Mesothelial cell of epicardium (in vitro differentiated cells): ENCODE data around the gene SCUBE2. TPM values are rescaled to one million over a fixed set of nuclear protein-coding genes. Genes with fewer than 3 reads are reported as not detected.
"Not testable (repeated sequence)": the region's sequence is repeated elsewhere in the genome, so short reads cannot be mapped to it uniquely, and the experiment has no call there.

Experiments
- DNase-seq, 2 experiments: peaks; one replicate each; pipeline ENCODE4 v3.0.0; 2021; ENCODE audit warnings: low spot score in 2 of 2; ENCODE audit not compliant: unreplicated experiment in 2 of 2
- H3K27ac Mint-ChIP-seq: 2 replicates; pipeline ENCODE4 v1.8.0; 2021; ENCODE audit warnings: mixed read lengths
- H3K27me3 Mint-ChIP-seq: 2 replicates; pipeline ENCODE4 v1.8.0; 2021; ENCODE audit warnings: low read depth, mixed read lengths
- H3K36me3 Mint-ChIP-seq: 2 replicates; pipeline ENCODE4 v1.8.0; 2021; ENCODE audit warnings: mixed read lengths
- H3K4me1 Mint-ChIP-seq: 2 replicates; pipeline ENCODE4 v1.8.0; 2021; ENCODE audit warnings: mixed read lengths
- H3K4me3 Mint-ChIP-seq: 2 replicates; pipeline ENCODE4 v1.8.0; 2021; ENCODE audit warnings: mild to moderate bottlenecking, moderate library complexity, mixed read lengths
- H3K9me3 Mint-ChIP-seq: 2 replicates; pipeline ENCODE4 v1.8.0; 2021; ENCODE audit warnings: mixed read lengths
- CTCF ChIP-seq: fragments of 200-600 bp; sonication (generic); IDR thresholded peaks from one replicate; pipeline ENCODE4 v1.5.0; 2021; ENCODE audit warnings: antibody characterized with exemption; ENCODE audit not compliant: unreplicated experiment
- microRNA-seq: library from miRNA; unstranded; fragments of <30 nt; microRNA quantifications from one replicate; pipeline ENCODE4 v1.2.0, GENCODE V29; 2021; ENCODE audit warnings: inconsistent platforms, mixed read lengths
- total RNA-seq: library from RNA; stranded (reverse); gene quantifications from 3 replicates; pipeline ENCODE4 v1.2.1, GENCODE V29; 2021

SCUBE2 gene
- total RNA-seq, 1 donor from 2014 or later = 1.1 TPM

DNA sequence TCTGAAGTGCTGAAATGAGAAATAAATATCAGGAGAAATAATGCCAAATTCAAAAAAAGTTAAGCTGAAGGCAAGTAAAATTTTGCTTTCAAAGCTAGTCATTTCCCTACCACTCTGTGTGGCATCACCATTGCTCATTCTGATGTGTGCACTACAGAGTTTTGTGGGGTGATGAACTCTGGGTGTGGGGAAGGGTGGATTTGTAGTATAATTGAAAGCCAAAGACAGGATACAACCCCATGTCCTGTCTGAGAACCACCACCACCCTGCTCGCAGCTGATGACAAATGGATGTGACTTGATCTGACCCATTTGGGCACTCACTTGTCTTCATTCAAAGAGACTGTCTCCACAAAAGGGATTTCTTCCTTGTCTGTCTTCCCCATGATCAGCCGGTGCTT is 107.8 kb downstream of the SCUBE2 start:
- H3K27me3 Mint-ChIP-seq = peaks cover 8% of the 10 kb centered on the region
- H3K27ac Mint-ChIP-seq = no peak overlapping the region
- no peak overlapping the region for H3K4me3 Mint-ChIP-seq
- H3K9me3 Mint-ChIP-seq = no peaks in the 10 kb centered on the region
- no peak for DNase-seq
- no peaks in the 10 kb centered on the region for H3K36me3 Mint-ChIP-seq
- no peaks in the 10 kb centered on the region for H3K4me1 Mint-ChIP-seq
- no peak for TF ChIP-seq CTCF

DNA sequence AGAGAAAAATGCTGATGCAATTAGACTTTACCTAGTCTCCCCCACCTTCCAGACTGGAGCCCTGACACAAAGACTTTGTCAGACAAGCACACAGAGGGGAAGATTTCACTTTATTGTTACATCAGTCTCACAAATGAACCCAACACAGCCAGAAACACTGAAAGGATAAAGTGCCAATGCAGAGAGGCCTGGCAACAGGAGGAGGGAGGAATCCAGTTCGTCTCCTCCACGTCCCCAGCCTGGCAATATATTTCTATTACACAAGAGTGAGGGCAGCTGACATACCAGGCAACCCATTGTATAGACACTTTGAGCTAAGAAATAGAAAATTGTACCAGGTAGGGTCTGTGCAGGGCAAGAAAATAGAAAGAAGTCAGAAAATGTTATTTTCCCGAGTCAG is 110.9 kb downstream of the SCUBE2 start:
- H3K27ac Mint-ChIP-seq = no peak overlapping the region
- no peaks in the 10 kb centered on the region for H3K27me3 Mint-ChIP-seq
- no peaks in the 10 kb centered on the region for H3K4me1 Mint-ChIP-seq
- no peak overlapping the region for H3K4me3 Mint-ChIP-seq
- no peaks in the 10 kb centered on the region for H3K9me3 Mint-ChIP-seq
- no peaks in the 10 kb centered on the region for H3K36me3 Mint-ChIP-seq
- no peak for TF ChIP-seq CTCF
- no peak for DNase-seq

GRCh38 chr11:8979365-8979764 is 112.0 kb downstream of the SCUBE2 start:
- not testable (repeated sequence) for DNase-seq, H3K27me3 Mint-ChIP-seq

DNA sequence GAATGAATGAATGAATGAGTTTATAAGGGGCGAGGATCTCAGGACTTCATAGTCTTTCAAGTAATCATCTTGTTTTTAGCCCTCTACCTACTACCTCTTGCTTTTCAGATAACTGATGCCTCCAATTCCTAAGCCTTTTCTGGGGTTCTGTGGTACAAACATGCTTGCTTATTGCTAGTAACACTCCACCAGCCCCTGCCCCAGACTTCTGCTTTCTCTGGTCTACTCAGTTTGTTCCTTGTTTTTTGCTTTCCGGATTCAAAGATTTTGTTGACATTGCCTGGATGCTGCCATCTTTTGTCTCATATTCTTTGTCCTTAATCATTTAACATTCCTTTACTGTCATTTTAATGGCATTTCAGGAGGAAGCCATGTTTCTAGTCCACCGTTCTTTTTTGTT is 118.3 kb downstream of the SCUBE2 start:
- Mint-ChIP-seq H3K9me3 (no peaks in the 10 kb centered on the region), H3K4me1 (no peaks in the 10 kb centered on the region), H3K27me3 (no peaks in the 10 kb centered on the region), H3K27ac (no peak overlapping the region), H3K4me3 (no peak overlapping the region), H3K36me3 (no peaks in the 10 kb centered on the region)
- no peak for TF ChIP-seq CTCF
- no peak for DNase-seq

More at GRCh38 chr11:8979365-8979764, 112.0 kb downstream of the SCUBE2 start:
- not testable (repeated sequence) for H3K36me3 Mint-ChIP-seq, H3K27ac Mint-ChIP-seq, H3K4me1 Mint-ChIP-seq, H3K9me3 Mint-ChIP-seq, H3K4me3 Mint-ChIP-seq

GRCh38 chr11:8971924-8972316 is 119.5 kb downstream of the SCUBE2 start:
- H3K27ac Mint-ChIP-seq = no peak overlapping the region
- H3K4me1 Mint-ChIP-seq = no peaks in the 10 kb centered on the region
- H3K4me3 Mint-ChIP-seq = no peak overlapping the region
- H3K27me3 Mint-ChIP-seq = no peaks in the 10 kb centered on the region
- H3K36me3 Mint-ChIP-seq = no peaks in the 10 kb centered on the region
- no peaks in the 10 kb centered on the region for H3K9me3 Mint-ChIP-seq
- no peak for DNase-seq
- TF ChIP-seq CTCF = no peak

- H3K27me3 Mint-ChIP-seq = no peaks in the 10 kb centered on the region
- H3K27ac Mint-ChIP-seq = no peak overlapping the region
- H3K4me1 Mint-ChIP-seq = no peaks in the 10 kb centered on the region
- H3K4me3 Mint-ChIP-seq = no peak overlapping the region
- DNase-seq = no peak
- TF ChIP-seq CTCF = no peak
- no peaks in the 10 kb centered on the region for H3K36me3 Mint-ChIP-seq
- H3K9me3 Mint-ChIP-seq = no peaks in the 10 kb centered on the region
Measured at GRCh38 chr11:8971196-8971923, 120.0 kb downstream of the SCUBE2 start.

Small RNA genes lying within 50 kb of the gene (microRNA-seq; reads per million reads assigned to microRNA genes)
- not detected for gene MIR5691

Other genes with a start within 250 kb of the SCUBE2 start
- 11.8 to 15.4 TPM (median 13.9 TPM) in 3 replicates for gene AKIP1, start 180.4 kb downstream of the SCUBE2 start, total RNA-seq
- not detected in 3 replicates for gene C11orf16, start 158.7 kb downstream of the SCUBE2 start, total RNA-seq
- not detected in 3 replicates for gene ASCL3, start 148.6 kb downstream of the SCUBE2 start, total RNA-seq
- gene TMEM9B, start 127.2 kb downstream of the SCUBE2 start, total RNA-seq = 19.4 to 21.9 TPM (median 20.5 TPM) in 3 replicates
- gene NRIP3, start 87.6 kb downstream of the SCUBE2 start, total RNA-seq = 1.4 to 1.8 TPM (median 1.5 TPM) in 3 replicates
- gene DENND5A, start 173.8 kb upstream of the SCUBE2 start, total RNA-seq = 84.9 to 89.6 TPM (median 85.5 TPM) in 3 replicates
- 59.2 to 64.5 TPM (median 63.5 TPM) in 3 replicates for gene TMEM41B, start 223.0 kb upstream of the SCUBE2 start, total RNA-seq